ENCODE measurements around the gene GMPPA.

- TF ChIP-seq CTCF (IDR thresholded peaks at IDR 0.05): no peak
- TF ChIP-seq ELF4 (CRISPR knock-in tag; IDR thresholded peaks at IDR 0.05; ENCODE audit: low read depth): no peak
- no peak for TF ChIP-seq FOXJ3 (CRISPR knock-in tag; IDR thresholded peaks at IDR 0.05; ENCODE audit: borderline replicate concordance)
- no peak for TF ChIP-seq FOXP4 (CRISPR knock-in tag; IDR thresholded peaks at IDR 0.05)
- no peak for TF ChIP-seq ARID4B (CRISPR knock-in tag; IDR thresholded peaks at IDR 0.05; ENCODE audit: borderline replicate concordance)
- no peak for TF ChIP-seq ZNF512 (CRISPR knock-in tag; IDR thresholded peaks at IDR 0.05; ENCODE audit: borderline replicate concordance)
- no peak for TF ChIP-seq ZNF121 (CRISPR knock-in tag; IDR thresholded peaks at IDR 0.05)
- no peak for TF ChIP-seq USF1 (CRISPR knock-in tag; IDR thresholded peaks at IDR 0.05)
Observed at GRCh38 chr2:219465659-219466561, 32.8 kb upstream of the GMPPA start.
